ENCODE measurements around the gene GINS1. TPM values are rescaled to one million over a fixed set of nuclear protein-coding genes. Genes with fewer than 3 reads are reported as not detected.

GINS1 gene
- total RNA-seq, 1 experiment from 2014 or later = 30.4 TPM

GRCh38 chr20:25390538-25391528 lies 16.6 kb upstream of the GINS1 start, which contains the start of gene ABHD12:
TSS of gene ABHD12 (minus strand) at chr20:25390835. CDS start at chr20:25390703, 132 bp downstream.
- intact Hi-C loops (cut with micrococcal nuclease) = loop anchor here (2.0 to 10.0 kb wide), 2 partner anchors 80 to 326 kb away; no protein-coding TSS in a partner anchor
- ATAC-seq (peak; percentile 89), DNase-seq (ENCODE audit: low read depth, low spot score) (peak; percentile 81)
- Histone ChIP-seq H4K20me1 (ENCODE audit: insufficient read depth) (no peaks in the 10 kb centered on the region), H3K4me2 (ENCODE audit: low read length) (peak within 1 kb of the TSS; percentile 83), H3K36me3 (ENCODE audit: control insufficient read depth in 1 of 2, insufficient read depth in 2 of 2, low read length in 2 of 2) (no peaks in the 10 kb centered on the region), H3K4me3 (replicated peaks in 1 of 2; ENCODE audit: low read depth in 1 of 2, low read length in 2 of 2) (peak within 1 kb of the TSS; percentile 81 to 96), H3K27me3 (ENCODE audit: insufficient read depth, low read length) (no peaks in the 10 kb centered on the region), H2AFZ (ENCODE audit: low read depth, low read length, poor library complexity, severe bottlenecking) (peak within 1 kb of the TSS; percentile 54), H3K27ac (ENCODE audit: low read depth, low read length) (peak within 1 kb of the TSS; percentile 96), H3K4me1 (ENCODE audit: control insufficient read depth in 1 of 2, insufficient read depth in 2 of 2, low read length in 2 of 2) (peaks cover 9 to 13% of the 10 kb centered on the region in 2 experiments; a peak in 3 of 4 replicates), H3K9ac (ENCODE audit: low read length) (peak within 1 kb of the TSS; percentile 92), H3K9me3 (ENCODE audit: control insufficient read depth in 1 of 2, insufficient read depth in 1 of 2, low read depth in 1 of 2, low read length in 2 of 2) (no peaks in the 10 kb centered on the region), H3K79me2 (ENCODE audit: insufficient read depth, low read length) (peaks cover 35% of the 10 kb centered on the region), H3K9me2 (ENCODE audit: insufficient read depth) (no peaks in the 10 kb centered on the region)
- ChIA-PET POLR2A (interaction anchor here (0.7 to 1.4 kb wide), 3 partner anchors 16 to 133 kb away, joined by 3 to 5 read pairs (median 5); partner anchors contain the start of gene GINS1), RAD21 (ENCODE audit: low non-redundant PET in 1 of 2, low total read pairs in 2 of 2, uncharacterized antibody in 2 of 2, unreplicated experiment in 2 of 2) (interaction anchor here in 1 of 2 experiments (0.7 kb wide), 1 partner anchor 9 kb away, joined by 4 read pairs; no protein-coding TSS in a partner anchor), CTCF (interaction anchor here (1.0 kb wide), 1 partner anchor 8 kb away, joined by 9 read pairs; no protein-coding TSS in a partner anchor)
- BruUV-seq (replicated peaks) = TSS peak; percentile 96
- TF ChIP-seq EGR1 (IDR thresholded peaks at IDR 0.05; ENCODE audit: low read depth) (no peak), ZNF274 (IDR thresholded peaks at IDR 0.05; ENCODE audit: low read depth, low read length) (no peak), CTCF (IDR thresholded peaks at IDR 0.05 in 2 of 3, conservative IDR thresholded peaks at IDR 0.05 in 1 of 3; ENCODE audit: borderline replicate concordance in 1 of 3, insufficient read depth in 1 of 3, low read depth in 2 of 3, low read length in 2 of 3) (no peak), SIN3A (IDR thresholded peaks at IDR 0.05; ENCODE audit: low read depth) (peak; percentile 71), SRF (IDR thresholded peaks at IDR 0.05; ENCODE audit: low read depth) (peak; percentile 19; the same call in 1 of the 2 replicates), ELF1 (IDR thresholded peaks at IDR 0.05; ENCODE audit: borderline replicate concordance, low read depth) (no peak), JUND (IDR thresholded peaks at IDR 0.05) (no peak; the same call in 1 of the 2 replicates), EZH2phosphoT487 (IDR thresholded peaks at IDR 0.05; ENCODE audit: borderline replicate concordance) (no peak), ZFX (IDR thresholded peaks at IDR 0.05) (peak; percentile 48; the same call in 1 of the 2 replicates), POLR2AphosphoS5 (IDR thresholded peaks at IDR 0.05; ENCODE audit: low read depth, low read length) (peak; percentile 81), RAD21 (IDR thresholded peaks at IDR 0.05; ENCODE audit: low read depth) (0 out of 2 replicates have a peak, but pooled peaks have one; percentile 19), REST (IDR thresholded peaks at IDR 0.05; ENCODE audit: low read depth) (no peak), CBX3 (IDR thresholded peaks at IDR 0.05; ENCODE audit: low read depth) (no peak), FOSL1 (IDR thresholded peaks at IDR 0.05; ENCODE audit: low read depth) (no peak), MAX (IDR thresholded peaks at IDR 0.05) (peak; percentile 71), POLR2A (IDR thresholded peaks at IDR 0.05; ENCODE audit: borderline replicate concordance, extremely low read depth, insufficient read depth, insufficient read length) (peak; percentile 43), ATF3 (IDR thresholded peaks at IDR 0.05) (no peak), EZH2 (IDR thresholded peaks at IDR 0.05) (no peak)

All from HCT116 (cell line).